SK-N-SH (cell line): Measurements from ENCODE around the gene RHBDF2.

Source experiments
- CTCF ChIP-seq: fragments of 200-600 bp; sonication (generic); IDR thresholded peaks from 2 replicates; pipeline ENCODE4 v1.6.1; 2017; ENCODE audit warnings: antibody characterized with exemption, mild to moderate bottlenecking, moderate library complexity
- EP300 ChIP-seq, 2 experiments: IDR thresholded peaks; 2 replicates each; pipeline versions ENCODE4 v1.4.0 to v1.6.1; 2012; ENCODE audit warnings: borderline replicate concordance in 1 of 2, low read depth in 1 of 2, low read length in 1 of 2
- MAX ChIP-seq: IDR thresholded peaks from 2 replicates; pipeline ENCODE4 v1.4.0; 2012; ENCODE audit warnings: low read depth
- MXI1 ChIP-seq: IDR thresholded peaks from 2 replicates; pipeline ENCODE4 v1.6.1; 2012; ENCODE audit warnings: mild to moderate bottlenecking, low read depth, low read length, improper control_type of control experiment
- POLR2AphosphoS5 ChIP-seq: IDR thresholded peaks from 2 replicates; pipeline ENCODE4 v1.6.1; 2012; ENCODE audit warnings: low read depth, low read length
- TCF12 ChIP-seq: IDR thresholded peaks from 2 replicates; pipeline ENCODE4 v1.4.0; 2012

GRCh38 chr17:76540381-76541300 lies 39.4 kb upstream of the RHBDF2 start:
- peak in 1 of 2 experiments; percentile 81; a peak in 2 of 4 replicates for TF ChIP-seq EP300 (IDR thresholded peaks at IDR 0.05; ENCODE audit: borderline replicate concordance in 1 of 2, low read depth in 1 of 2, low read length in 1 of 2)
- peak; percentile 33; the same call in 1 of the 2 replicates for TF ChIP-seq CTCF
- TF ChIP-seq MXI1: peak; percentile 81
- no peak; the same call in 1 of the 2 replicates for TF ChIP-seq TCF12
- TF ChIP-seq POLR2AphosphoS5: peak; percentile 80
- TF ChIP-seq MAX: peak; percentile 92
